ENCODE results near the gene ZC3H14.
"Not testable (repeated sequence)": the region's sequence is repeated elsewhere in the genome, so short reads cannot be mapped to it uniquely, and the experiment has no call there.

The ZC3H14 gene

GRCh38 chr14:88522393-88522792, 40.4 kb upstream of the ZC3H14 start:
- Histone ChIP-seq H3K9me3 (ENCODE audit: control extremely low read depth in 1 of 5, control insufficient read depth in 4 of 5, insufficient read depth in 2 of 5, low read depth in 1 of 5, low read length in 4 of 5) (no peaks in the 10 kb centered on the region), H3K4me1 (ENCODE audit: control extremely low read depth in 1 of 4, control insufficient read depth in 4 of 4, insufficient read depth in 4 of 4, low read length in 3 of 4) (no peaks in the 10 kb centered on the region), H3K36me3 (ENCODE audit: control insufficient read depth in 4 of 4, insufficient read depth in 4 of 4, low read length in 3 of 4) (no peaks in the 10 kb centered on the region), H3K27me3 (replicated peaks in 2 of 5; ENCODE audit: control insufficient read depth in 4 of 5, insufficient read depth in 5 of 5, low read length in 4 of 5) (no peaks in the 10 kb centered on the region), H3K27ac (ENCODE audit: insufficient read depth in 1 of 2, low read depth in 1 of 2, low read length in 2 of 2, poor library complexity in 1 of 2, severe bottlenecking in 2 of 2) (no peak overlapping the region), H3K4me3 (ENCODE audit: control insufficient read depth in 1 of 7, extremely low read depth in 1 of 7, insufficient read depth in 4 of 7, low read depth in 2 of 7, low read length in 6 of 7) (no peak overlapping the region)
- 83% methylated on average over 1 of the region's 3 CpGs for WGBS (ENCODE audit: insufficient coverage)
- DNase-seq, result no peak
- POLR2A ChIA-PET, result no interaction called here
- CTCF ChIA-PET, result no interaction called here

DNA sequence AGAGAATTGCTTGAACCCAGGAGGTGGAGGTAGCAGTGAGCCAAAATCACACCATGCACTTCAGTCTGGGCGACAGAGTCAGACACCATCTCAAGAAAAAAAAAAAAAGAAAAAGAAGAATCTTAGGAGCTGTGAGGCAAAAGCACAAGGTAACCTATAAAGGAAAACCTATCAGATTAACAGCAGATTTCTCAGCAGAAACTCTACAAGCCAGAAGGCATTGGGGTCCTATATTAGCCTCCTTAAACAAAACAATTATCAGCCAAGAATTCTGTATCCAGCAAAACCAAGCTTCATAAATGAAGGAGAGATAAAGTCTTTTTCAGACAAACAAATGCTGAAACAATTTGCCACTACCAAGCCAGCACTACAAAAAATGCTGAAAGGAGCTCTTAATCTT, 32.9 kb upstream of the ZC3H14 start:
- POLR2A ChIA-PET; H3K27ac ChIP-seq (ENCODE audit: insufficient read depth in 1 of 2, low read depth in 1 of 2, low read length in 2 of 2, poor library complexity in 1 of 2, severe bottlenecking in 2 of 2); CTCF ChIA-PET; H3K4me3 ChIP-seq (ENCODE audit: control insufficient read depth in 1 of 7, extremely low read depth in 1 of 7, insufficient read depth in 4 of 7, low read depth in 2 of 7, low read length in 6 of 7); H3K36me3 ChIP-seq (ENCODE audit: control insufficient read depth in 4 of 4, insufficient read depth in 4 of 4, low read length in 3 of 4); H3K4me1 ChIP-seq (ENCODE audit: control extremely low read depth in 1 of 4, control insufficient read depth in 4 of 4, insufficient read depth in 4 of 4, low read length in 3 of 4); DNase-seq; H3K9me3 ChIP-seq (ENCODE audit: control extremely low read depth in 1 of 5, control insufficient read depth in 4 of 5, insufficient read depth in 2 of 5, low read depth in 1 of 5, low read length in 4 of 5); H3K27me3 ChIP-seq (replicated peaks in 2 of 5; ENCODE audit: control insufficient read depth in 4 of 5, insufficient read depth in 5 of 5, low read length in 4 of 5): not testable (repeated sequence)
- WGBS (ENCODE audit: insufficient coverage), result no CpG with 5 or more reads among the region's 1 CpG

DNA sequence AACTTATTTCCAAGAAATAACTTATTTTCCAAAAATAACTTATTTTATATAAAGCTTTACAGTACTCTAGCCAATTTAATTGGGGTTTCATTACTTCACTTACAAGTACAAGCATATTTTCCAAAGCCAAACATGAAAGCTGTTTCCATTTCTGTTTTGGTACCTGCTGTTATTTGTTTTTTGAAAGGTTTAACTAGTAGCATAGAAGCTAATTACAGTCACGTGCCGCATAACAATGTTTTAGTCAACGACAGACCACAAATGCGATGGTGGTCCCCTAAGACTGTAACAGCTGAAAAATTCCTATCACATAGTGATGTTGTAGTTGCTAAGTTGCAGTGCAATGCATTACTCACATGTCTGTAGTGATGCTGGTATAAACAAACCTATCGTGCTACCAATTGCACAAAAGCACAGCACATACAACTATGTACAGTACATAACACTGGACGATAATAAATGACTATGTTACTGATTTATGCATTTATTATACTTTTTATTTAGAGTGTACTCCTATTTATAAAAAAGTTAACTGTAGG, 29.7 kb upstream of the ZC3H14 start:
- H3K9me3 ChIP-seq (ENCODE audit: control extremely low read depth in 1 of 5, control insufficient read depth in 4 of 5, insufficient read depth in 2 of 5, low read depth in 1 of 5, low read length in 4 of 5), result peaks cover 0 to 4% (median 0%) of the 10 kb centered on the region in 5 experiments
- H3K4me1 ChIP-seq (ENCODE audit: control extremely low read depth in 1 of 4, control insufficient read depth in 4 of 4, insufficient read depth in 4 of 4, low read length in 3 of 4), result peaks cover 0 to 4% (median 0%) of the 10 kb centered on the region in 4 experiments
- no peaks in the 10 kb centered on the region for H3K36me3 ChIP-seq (ENCODE audit: control insufficient read depth in 4 of 4, insufficient read depth in 4 of 4, low read length in 3 of 4)
- POLR2A ChIA-PET, result no interaction called here
- 100% methylated on average over 3 of the region's 6 CpGs for WGBS (ENCODE audit: insufficient coverage)
- H3K4me3 ChIP-seq (ENCODE audit: control insufficient read depth in 1 of 7, extremely low read depth in 1 of 7, insufficient read depth in 4 of 7, low read depth in 2 of 7, low read length in 6 of 7), result no peak overlapping the region
- no peak for DNase-seq
- H3K27ac ChIP-seq (ENCODE audit: insufficient read depth in 1 of 2, low read depth in 1 of 2, low read length in 2 of 2, poor library complexity in 1 of 2, severe bottlenecking in 2 of 2), result no peak overlapping the region
- no peaks in the 10 kb centered on the region for H3K27me3 ChIP-seq (replicated peaks in 2 of 5; ENCODE audit: control insufficient read depth in 4 of 5, insufficient read depth in 5 of 5, low read length in 4 of 5)
- CTCF ChIA-PET, result no interaction called here

DNA sequence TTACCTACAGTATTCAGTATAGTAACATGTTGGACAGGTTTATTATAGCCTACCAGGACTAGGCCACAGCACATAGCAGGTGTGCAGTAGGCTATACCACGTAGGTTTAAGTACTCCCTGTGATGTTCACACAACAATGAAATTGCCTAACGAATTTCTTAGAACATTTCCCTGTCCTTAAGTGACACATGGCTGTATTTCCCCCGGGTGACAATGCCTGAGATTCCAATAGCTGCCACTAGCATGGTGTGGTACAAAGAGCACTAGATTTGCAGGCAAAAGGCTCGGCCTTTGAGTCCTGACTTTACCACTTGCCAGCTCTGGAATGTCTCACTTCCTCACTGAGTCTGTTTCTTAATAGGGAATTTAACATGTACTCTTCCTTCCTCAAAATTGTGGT, 27.7 kb upstream of the ZC3H14 start:
- WGBS (ENCODE audit: insufficient coverage), result 37% methylated on average over 4 of the region's 4 CpGs
- H3K4me1 ChIP-seq (ENCODE audit: control extremely low read depth in 1 of 4, control insufficient read depth in 4 of 4, insufficient read depth in 4 of 4, low read length in 3 of 4), result peaks cover 0 to 4% (median 0%) of the 10 kb centered on the region in 4 experiments
- H3K4me3 ChIP-seq (ENCODE audit: control insufficient read depth in 1 of 7, extremely low read depth in 1 of 7, insufficient read depth in 4 of 7, low read depth in 2 of 7, low read length in 6 of 7), result no peak overlapping the region
- peak in 2 of 3 donors; percentile 22 to 34 for DNase-seq
- ChIA-PET POLR2A (no interaction called here), CTCF (interaction anchor here (1.3 kb wide), 1 partner anchor 348 kb away, joined by 3 read pairs; no protein-coding TSS in a partner anchor)
- peaks cover 0 to 4% (median 0%) of the 10 kb centered on the region in 5 experiments for H3K9me3 ChIP-seq (ENCODE audit: control extremely low read depth in 1 of 5, control insufficient read depth in 4 of 5, insufficient read depth in 2 of 5, low read depth in 1 of 5, low read length in 4 of 5)
- no peaks in the 10 kb centered on the region for H3K36me3 ChIP-seq (ENCODE audit: control insufficient read depth in 4 of 4, insufficient read depth in 4 of 4, low read length in 3 of 4)
- no peak overlapping the region for H3K27ac ChIP-seq (ENCODE audit: insufficient read depth in 1 of 2, low read depth in 1 of 2, low read length in 2 of 2, poor library complexity in 1 of 2, severe bottlenecking in 2 of 2)
- no peaks in the 10 kb centered on the region for H3K27me3 ChIP-seq (replicated peaks in 2 of 5; ENCODE audit: control insufficient read depth in 4 of 5, insufficient read depth in 5 of 5, low read length in 4 of 5)

GRCh38 chr14:88535813-88536212, 27.0 kb upstream of the ZC3H14 start:
- no peaks in the 10 kb centered on the region for H3K36me3 ChIP-seq (ENCODE audit: control insufficient read depth in 4 of 4, insufficient read depth in 4 of 4, low read length in 3 of 4)
- ChIA-PET POLR2A (no interaction called here), CTCF (interaction anchor here (1.3 kb wide), 1 partner anchor 348 kb away, joined by 3 read pairs; no protein-coding TSS in a partner anchor)
- H3K4me1 ChIP-seq (ENCODE audit: control extremely low read depth in 1 of 4, control insufficient read depth in 4 of 4, insufficient read depth in 4 of 4, low read length in 3 of 4), result peaks cover 0 to 4% (median 0%) of the 10 kb centered on the region in 4 experiments
- no peak for DNase-seq
- no peak overlapping the region for H3K27ac ChIP-seq (ENCODE audit: insufficient read depth in 1 of 2, low read depth in 1 of 2, low read length in 2 of 2, poor library complexity in 1 of 2, severe bottlenecking in 2 of 2)
- H3K9me3 ChIP-seq (ENCODE audit: control extremely low read depth in 1 of 5, control insufficient read depth in 4 of 5, insufficient read depth in 2 of 5, low read depth in 1 of 5, low read length in 4 of 5), result no peaks in the 10 kb centered on the region
- 74% methylated on average over 4 of the region's 4 CpGs for WGBS (ENCODE audit: insufficient coverage)
- H3K4me3 ChIP-seq (ENCODE audit: control insufficient read depth in 1 of 7, extremely low read depth in 1 of 7, insufficient read depth in 4 of 7, low read depth in 2 of 7, low read length in 6 of 7), result no peak overlapping the region
- H3K27me3 ChIP-seq (replicated peaks in 2 of 5; ENCODE audit: control insufficient read depth in 4 of 5, insufficient read depth in 5 of 5, low read length in 4 of 5), result no peaks in the 10 kb centered on the region

GRCh38 chr14:88541324-88541723, 21.5 kb upstream of the ZC3H14 start:
- DNase-seq, result no peak
- Histone ChIP-seq H3K36me3 (ENCODE audit: control insufficient read depth in 4 of 4, insufficient read depth in 4 of 4, low read length in 3 of 4) (no peaks in the 10 kb centered on the region), H3K9me3 (ENCODE audit: control extremely low read depth in 1 of 5, control insufficient read depth in 4 of 5, insufficient read depth in 2 of 5, low read depth in 1 of 5, low read length in 4 of 5) (no peaks in the 10 kb centered on the region), H3K27ac (ENCODE audit: insufficient read depth in 1 of 2, low read depth in 1 of 2, low read length in 2 of 2, poor library complexity in 1 of 2, severe bottlenecking in 2 of 2) (no peak overlapping the region), H3K4me1 (ENCODE audit: control extremely low read depth in 1 of 4, control insufficient read depth in 4 of 4, insufficient read depth in 4 of 4, low read length in 3 of 4) (no peaks in the 10 kb centered on the region), H3K4me3 (ENCODE audit: control insufficient read depth in 1 of 7, extremely low read depth in 1 of 7, insufficient read depth in 4 of 7, low read depth in 2 of 7, low read length in 6 of 7) (no peak overlapping the region), H3K27me3 (replicated peaks in 2 of 5; ENCODE audit: control insufficient read depth in 4 of 5, insufficient read depth in 5 of 5, low read length in 4 of 5) (no peaks in the 10 kb centered on the region)
- ChIA-PET POLR2A (no interaction called here), CTCF (no interaction called here)
- no CpG with 5 or more reads among the region's 1 CpG for WGBS (ENCODE audit: insufficient coverage)

- no peak for DNase-seq
- 100% methylated on average over 3 of the region's 6 CpGs for WGBS (ENCODE audit: insufficient coverage)
- no peaks in the 10 kb centered on the region for H3K27me3 ChIP-seq (replicated peaks in 2 of 5; ENCODE audit: control insufficient read depth in 4 of 5, insufficient read depth in 5 of 5, low read length in 4 of 5)
- ChIA-PET POLR2A (no interaction called here), CTCF (no interaction called here)
- H3K9me3 ChIP-seq (ENCODE audit: control extremely low read depth in 1 of 5, control insufficient read depth in 4 of 5, insufficient read depth in 2 of 5, low read depth in 1 of 5, low read length in 4 of 5), result no peaks in the 10 kb centered on the region
- no peak overlapping the region for H3K27ac ChIP-seq (ENCODE audit: insufficient read depth in 1 of 2, low read depth in 1 of 2, low read length in 2 of 2, poor library complexity in 1 of 2, severe bottlenecking in 2 of 2)
- H3K4me1 ChIP-seq (ENCODE audit: control extremely low read depth in 1 of 4, control insufficient read depth in 4 of 4, insufficient read depth in 4 of 4, low read length in 3 of 4), result no peaks in the 10 kb centered on the region
- no peak overlapping the region for H3K4me3 ChIP-seq (ENCODE audit: control insufficient read depth in 1 of 7, extremely low read depth in 1 of 7, insufficient read depth in 4 of 7, low read depth in 2 of 7, low read length in 6 of 7)
- H3K36me3 ChIP-seq (ENCODE audit: control insufficient read depth in 4 of 4, insufficient read depth in 4 of 4, low read length in 3 of 4), result no peaks in the 10 kb centered on the region
Observed at GRCh38 chr14:88542857-88543795, 19.7 kb upstream of the ZC3H14 start.

All from common myeloid progenitor, CD34-positive (primary cell).